Retinal pigment epithelial cell (primary cell): ENCODE results near the gene PAM.

Experiments used
- DNase-seq: peaks from one replicate; pipeline ENCODE4 v3.0.0-alpha.2; 2010; ENCODE audit warnings: low read depth
- H3K4me3 ChIP-seq: 2 replicates; pipeline ENCODE4 v1.5.1; 2011; ENCODE audit warnings: mild to moderate bottlenecking, low read length, control low read depth, moderate library complexity
- CTCF ChIP-seq: conservative IDR thresholded peaks from 2 replicates; pipeline ENCODE4 v1.5.1; 2011; ENCODE audit warnings: low read depth, low read length, control low read depth, inconsistent platforms

The PAM gene

DNA sequence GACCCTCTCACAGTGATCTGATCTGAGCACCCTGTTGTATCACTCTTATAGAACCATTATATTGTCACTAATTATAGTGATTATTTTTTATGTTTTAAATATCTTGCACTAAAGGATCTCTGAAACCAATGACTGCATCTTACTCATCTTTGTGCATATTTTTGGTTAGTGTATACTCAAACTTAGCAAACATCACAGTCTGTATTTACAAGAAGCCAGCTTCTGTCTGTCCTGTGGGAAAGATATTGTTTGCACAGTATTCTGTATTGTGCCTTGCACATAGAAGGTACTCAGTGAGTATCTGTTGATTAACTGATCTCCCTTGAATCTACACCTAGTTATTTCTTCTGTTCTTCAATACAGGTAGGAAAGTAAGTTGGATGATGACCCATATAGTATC lies 131.5 kb downstream of the PAM start:
- no peak overlapping the region for H3K4me3 ChIP-seq
- no peak for DNase-seq
- TF ChIP-seq CTCF = no peak

GRCh38 chr5:102888483-102888882 lies 133.4 kb downstream of the PAM start:
- no peak for DNase-seq
- TF ChIP-seq CTCF = no peak
- no peak overlapping the region for H3K4me3 ChIP-seq

GRCh38 chr5:102889033-102889432 lies 133.9 kb downstream of the PAM start:
- TF ChIP-seq CTCF = no peak
- DNase-seq = no peak
- no peak overlapping the region for H3K4me3 ChIP-seq

GRCh38 chr5:102890133-102890532 lies 135.0 kb downstream of the PAM start:
- DNase-seq = no peak
- no peak for TF ChIP-seq CTCF
- no peak overlapping the region for H3K4me3 ChIP-seq

- no peak overlapping the region for H3K4me3 ChIP-seq
- no peak for TF ChIP-seq CTCF
- no peak for DNase-seq
Measured at GRCh38 chr5:102891175-102891574, 136.1 kb downstream of the PAM start.

- no peak overlapping the region for H3K4me3 ChIP-seq
- no peak for TF ChIP-seq CTCF
- no peak for DNase-seq
Measured at GRCh38 chr5:102893942-102894341, 138.8 kb downstream of the PAM start.

DNA sequence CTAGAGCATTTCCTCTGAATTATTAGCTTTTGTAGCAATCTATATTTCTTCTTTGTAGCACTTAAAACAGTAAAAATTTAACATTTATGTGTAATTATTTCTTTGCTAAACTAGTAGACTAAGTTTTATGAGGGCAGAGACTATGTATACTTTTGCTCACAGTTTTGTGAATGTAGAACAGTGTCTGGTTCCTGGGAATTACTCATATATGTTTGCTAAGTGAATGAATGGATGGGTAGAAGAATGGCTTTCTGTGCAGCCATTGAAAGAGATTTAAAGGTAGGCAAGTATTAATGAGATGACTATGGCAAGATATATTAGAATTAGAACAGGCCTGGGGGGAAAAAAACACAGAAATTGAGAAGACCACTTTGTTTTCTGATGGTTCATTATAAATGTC lies 140.1 kb downstream of the PAM start:
- H3K4me3 ChIP-seq = no peak overlapping the region
- DNase-seq = no peak
- no peak for TF ChIP-seq CTCF
